GM19395 (cell line): ENCODE results near the gene TMEM69.
A peak's percentile ranks its signal among the peaks of the same experiment; 100 is the strongest.
"Not testable (repeated sequence)": the region's sequence is repeated elsewhere in the genome, so short reads cannot be mapped to it uniquely, and the experiment has no call there.

Source experiments
- ATAC-seq: cut with Tn5 transposase; IDR thresholded peaks from one replicate; pipeline ENCODE4 v1.9.1; 2021; ENCODE audit warnings: mild to moderate bottlenecking, moderate library complexity; ENCODE audit not compliant: unreplicated experiment

Gene TMEM69

GRCh38 chr1:45677751-45678245, 10.2 kb upstream of the TMEM69 start:
- ATAC-seq, result no peak

GRCh38 chr1:45678489-45678888, 9.5 kb upstream of the TMEM69 start:
- ATAC-seq, result no peak

- no peak for ATAC-seq
Measured at GRCh38 chr1:45679123-45679522, 8.9 kb upstream of the TMEM69 start.

GRCh38 chr1:45682942-45683341, 5.0 kb upstream of the TMEM69 start:
- ATAC-seq, result no peak

GRCh38 chr1:45684402-45684801, 3.6 kb upstream of the TMEM69 start:
- ATAC-seq, result no peak

- ATAC-seq, result no peak
Measured at GRCh38 chr1:45685308-45686014, 2.5 kb upstream of the TMEM69 start.

- ATAC-seq, result peak; percentile 8
Measured at GRCh38 chr1:45686015-45686287, 2.0 kb upstream of the TMEM69 start.

- peak; percentile 56 for ATAC-seq
Measured at GRCh38 chr1:45686288-45687013, 1.5 kb upstream of the TMEM69 start, which contains the start of gene GPBP1L1. GPBP1L1 (minus strand) TSS chr1:45686533; CDS start chr1:45659087, 27,446 bp downstream.

GRCh38 chr1:45687014-45687753, 797 bp upstream of the TMEM69 start:
- ATAC-seq, result peak; percentile 82

GRCh38 chr1:45693811-45694210, 5.8 kb downstream of the TMEM69 start:
- not testable (repeated sequence) for ATAC-seq

GRCh38 chr1:45694823-45695222, 6.8 kb downstream of the TMEM69 start:
- no peak for ATAC-seq

- no peak for ATAC-seq
Measured at GRCh38 chr1:45704637-45705036, 16.7 kb downstream of the TMEM69 start.

- ATAC-seq, result no peak
Measured at GRCh38 chr1:45713711-45714110, 25.7 kb downstream of the TMEM69 start.

- ATAC-seq, result no peak
Measured at GRCh38 chr1:45716700-45717099, 28.7 kb downstream of the TMEM69 start.

- not testable (repeated sequence) for ATAC-seq
Measured at GRCh38 chr1:45717386-45717785, 29.4 kb downstream of the TMEM69 start.

- ATAC-seq, result no peak
Measured at GRCh38 chr1:45718289-45718688, 30.3 kb downstream of the TMEM69 start.

GRCh38 chr1:45721207-45721606, 33.2 kb downstream of the TMEM69 start:
- ATAC-seq, result no peak

GRCh38 chr1:45722809-45723208, 34.8 kb downstream of the TMEM69 start:
- ATAC-seq, result no peak

GRCh38 chr1:45723248-45723930, 35.4 kb downstream of the TMEM69 start:
- ATAC-seq, result no peak

- not testable (repeated sequence) for ATAC-seq
Measured at GRCh38 chr1:45726007-45726406, 38.0 kb downstream of the TMEM69 start.
